ENCODE measurements around the gene AADACL3. TPM values are rescaled to one million over a fixed set of nuclear protein-coding genes. Genes with fewer than 3 reads are reported as not detected.

Gene AADACL3
- total RNA-seq, 1 experiment from 2014 or later: not detected

- no peaks in the 10 kb centered on the region for H3K36me3 Mint-ChIP-seq (ENCODE audit: insufficient read depth, unreplicated experiment)
- no peak overlapping the region for H3K4me3 Mint-ChIP-seq (ENCODE audit: unreplicated experiment)
- intact Hi-C loops (cut with micrococcal nuclease): no loop called here
- H3K27me3 Mint-ChIP-seq (ENCODE audit: insufficient read depth, unreplicated experiment): peaks cover 70% of the 10 kb centered on the region
- H3K27ac Mint-ChIP-seq (ENCODE audit: low read depth, unreplicated experiment): no peak overlapping the region
- no peak for TF ChIP-seq CTCF (IDR thresholded peaks at IDR 0.05; ENCODE audit: unreplicated experiment)
- BruUV-seq (replicated peaks): no TSS peak
- ChIA-PET CTCF (interaction anchor here (1.1 kb wide), 1 partner anchor 11 kb away, joined by 4 read pairs; no protein-coding TSS in a partner anchor), POLR2A (no interaction called here)
- no peaks in the 10 kb centered on the region for H3K9me3 Mint-ChIP-seq (ENCODE audit: unreplicated experiment)
- H3K4me1 Mint-ChIP-seq (ENCODE audit: insufficient read depth, unreplicated experiment): no peaks in the 10 kb centered on the region
- DNase-seq (ENCODE audit: unreplicated experiment): no peak
Observed at GRCh38 chr1:12764016-12764415, 48.1 kb downstream of the AADACL3 start.

- H3K27me3 Mint-ChIP-seq (ENCODE audit: insufficient read depth, unreplicated experiment): peaks cover 75% of the 10 kb centered on the region
- no peak overlapping the region for H3K27ac Mint-ChIP-seq (ENCODE audit: low read depth, unreplicated experiment)
- ChIA-PET CTCF (no interaction called here), POLR2A (no interaction called here)
- no peaks in the 10 kb centered on the region for H3K4me1 Mint-ChIP-seq (ENCODE audit: insufficient read depth, unreplicated experiment)
- H3K36me3 Mint-ChIP-seq (ENCODE audit: insufficient read depth, unreplicated experiment): no peaks in the 10 kb centered on the region
- no peak for TF ChIP-seq CTCF (IDR thresholded peaks at IDR 0.05; ENCODE audit: unreplicated experiment)
- intact Hi-C loops (cut with micrococcal nuclease): no loop called here
- no peak overlapping the region for H3K4me3 Mint-ChIP-seq (ENCODE audit: unreplicated experiment)
- DNase-seq (ENCODE audit: unreplicated experiment): no peak
- no peaks in the 10 kb centered on the region for H3K9me3 Mint-ChIP-seq (ENCODE audit: unreplicated experiment)
- no TSS peak for BruUV-seq (replicated peaks)
Observed at GRCh38 chr1:12769031-12769430, 53.1 kb downstream of the AADACL3 start.

GRCh38 chr1:12769976-12770505, 54.1 kb downstream of the AADACL3 start:
- intact Hi-C loops (cut with micrococcal nuclease): no loop called here
- H3K27ac Mint-ChIP-seq (ENCODE audit: low read depth, unreplicated experiment): no peak overlapping the region
- no peak overlapping the region for H3K4me3 Mint-ChIP-seq (ENCODE audit: unreplicated experiment)
- peaks cover 78% of the 10 kb centered on the region for H3K27me3 Mint-ChIP-seq (ENCODE audit: insufficient read depth, unreplicated experiment)
- no peak for DNase-seq (ENCODE audit: unreplicated experiment)
- no peak for TF ChIP-seq CTCF (IDR thresholded peaks at IDR 0.05; ENCODE audit: unreplicated experiment)
- no peaks in the 10 kb centered on the region for H3K4me1 Mint-ChIP-seq (ENCODE audit: insufficient read depth, unreplicated experiment)
- BruUV-seq (replicated peaks): no TSS peak
- POLR2A ChIA-PET: no interaction called here
- CTCF ChIA-PET: no interaction called here
- H3K36me3 Mint-ChIP-seq (ENCODE audit: insufficient read depth, unreplicated experiment): no peaks in the 10 kb centered on the region
- no peaks in the 10 kb centered on the region for H3K9me3 Mint-ChIP-seq (ENCODE audit: unreplicated experiment)

- Mint-ChIP-seq H3K4me1 (ENCODE audit: insufficient read depth, unreplicated experiment) (no peaks in the 10 kb centered on the region), H3K9me3 (ENCODE audit: unreplicated experiment) (no peaks in the 10 kb centered on the region), H3K27ac (ENCODE audit: low read depth, unreplicated experiment) (no peak overlapping the region), H3K27me3 (ENCODE audit: insufficient read depth, unreplicated experiment) (peaks cover 79% of the 10 kb centered on the region), H3K4me3 (ENCODE audit: unreplicated experiment) (no peak overlapping the region), H3K36me3 (ENCODE audit: insufficient read depth, unreplicated experiment) (no peaks in the 10 kb centered on the region)
- no TSS peak for BruUV-seq (replicated peaks)
- DNase-seq (ENCODE audit: unreplicated experiment): no peak
- POLR2A ChIA-PET: no interaction called here
- TF ChIP-seq CTCF (IDR thresholded peaks at IDR 0.05; ENCODE audit: unreplicated experiment): no peak
- CTCF ChIA-PET: no interaction called here
- intact Hi-C loops (cut with micrococcal nuclease): no loop called here
Observed at GRCh38 chr1:12770620-12771019, 54.7 kb downstream of the AADACL3 start.

Data from MCF 10A (cell line).